Esophagus (tissue), 2 donors: Measurements from ENCODE around the gene DOCK8. TPM values are rescaled to one million over a fixed set of nuclear protein-coding genes. Genes with fewer than 3 reads are reported as not detected.

Experiments used
- H3K27ac ChIP-seq, 2 donors: one replicate each; pipeline ENCODE4 v1.5.1; 2013; ENCODE audit warnings: low read depth in 2 of 2, mild to moderate bottlenecking in 2 of 2, inconsistent platforms in 1 of 2, low read length in 1 of 2, moderate library complexity in 1 of 2
- H3K27me3 ChIP-seq, 2 donors: one replicate each; pipeline ENCODE4 v1.6.1; 2013; ENCODE audit warnings: low read length in 2 of 2, control low read depth in 1 of 2, mild to moderate bottlenecking in 1 of 2; ENCODE audit not compliant: insufficient read depth in 2 of 2, control insufficient read depth in 1 of 2
- H3K36me3 ChIP-seq, 2 donors: one replicate each; pipeline ENCODE4 v1.6.1; 2013; ENCODE audit warnings: low read length in 1 of 2; ENCODE audit not compliant: control insufficient read depth in 2 of 2, insufficient read depth in 2 of 2
- H3K4me1 ChIP-seq, 2 donors: one replicate each; pipeline ENCODE4 v1.6.1; 2013; ENCODE audit warnings: low read length in 1 of 2; ENCODE audit not compliant: control insufficient read depth in 2 of 2, insufficient read depth in 2 of 2
- H3K4me3 ChIP-seq, 2 donors: one replicate each; pipeline ENCODE4 v1.5.1; 2013; ENCODE audit warnings: low read length in 2 of 2, mild to moderate bottlenecking in 2 of 2, low read depth in 1 of 2, moderate library complexity in 1 of 2
- H3K9me3 ChIP-seq, 2 donors: one replicate each; pipeline ENCODE4 v1.6.1; 2013; ENCODE audit warnings: mild to moderate bottlenecking in 2 of 2, low read depth in 1 of 2, low read length in 1 of 2, moderate library complexity in 1 of 2; ENCODE audit not compliant: control insufficient read depth in 2 of 2, insufficient read depth in 1 of 2
- WGBS, 2 donors: extraction: QIAGEN DNeasy Blood & Tissue Kit; methylation state at CpG; one replicate each; pipeline ENCODE4 v1.1.7; 2013; 5-methylcytosine and 5-hydroxymethylcytosine counted together
- polyA plus RNA-seq, 2 donors: library from polyadenylated mRNA; stranded (reverse); fragments of 200-250 nt; gene quantifications; one replicate each; pipeline ENCODE4 v1.2.3, GENCODE V29; 2013
- donor health status: healthy with polysubstance abuse.
- donor health status: Bipolar disorder and iron deficiency.

Gene DOCK8
- polyA plus RNA-seq, 2 donors: 3.6 to 5.1 TPM

DNA sequence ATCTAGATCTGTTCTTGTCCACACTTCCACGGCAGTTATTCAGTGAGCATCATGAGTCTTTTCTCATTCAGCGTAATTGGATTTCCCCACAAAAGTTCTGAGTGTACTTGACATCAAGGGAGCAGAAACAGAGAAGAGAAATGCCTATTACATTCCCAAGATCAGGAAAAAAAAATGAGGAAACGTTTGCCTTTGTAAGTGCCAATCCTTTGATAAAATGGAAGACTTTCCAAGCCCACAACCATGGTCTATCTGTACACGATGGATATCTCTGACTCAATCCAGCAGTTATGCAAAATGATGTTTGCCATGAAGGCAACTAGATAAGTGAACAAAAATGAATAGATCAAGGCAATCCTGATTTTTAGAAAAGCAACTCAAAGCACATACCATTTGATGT is 235.9 kb downstream of the DOCK8 start:
- Histone ChIP-seq H3K4me3 (no peak overlapping the region), H3K27ac (no peak overlapping the region), H3K9me3 (no peaks in the 10 kb centered on the region), H3K4me1 (peaks cover 0 to 3% of the 10 kb centered on the region in 2 donors), H3K27me3 (no peaks in the 10 kb centered on the region), H3K36me3 (peaks cover 3 to 4% of the 10 kb centered on the region in 2 donors)
- WGBS, 2 donors: 78 to 84% methylated on average over 4 of the region's 4 CpGs

DNA sequence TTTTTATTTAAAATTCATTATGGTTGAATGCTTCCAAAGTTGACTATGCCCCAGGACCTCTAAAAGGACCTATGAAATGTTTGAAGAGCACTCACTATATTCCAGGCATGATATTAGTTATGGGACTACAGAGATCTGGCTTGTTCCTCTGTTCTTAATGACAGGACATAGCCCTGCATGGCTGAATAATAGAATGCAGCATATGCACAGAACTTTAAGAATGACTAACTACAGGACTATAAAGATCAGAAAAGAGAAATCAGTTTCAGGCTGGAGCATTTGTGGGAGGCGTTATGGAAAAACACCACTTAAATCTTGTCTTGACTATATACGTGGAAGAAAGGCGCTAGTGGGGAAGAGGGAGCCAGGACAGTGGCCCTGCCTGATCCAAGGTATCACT is 239.2 kb downstream of the DOCK8 start:
- H3K4me3 ChIP-seq: no peak overlapping the region
- peaks cover 0 to 1% of the 10 kb centered on the region in 2 donors for H3K36me3 ChIP-seq
- H3K4me1 ChIP-seq: no peaks in the 10 kb centered on the region
- no peaks in the 10 kb centered on the region for H3K27me3 ChIP-seq
- no peaks in the 10 kb centered on the region for H3K9me3 ChIP-seq
- no peak overlapping the region for H3K27ac ChIP-seq
- 90 to 92% methylated on average over 3 of the region's 3 CpGs for WGBS, 2 donors

DNA sequence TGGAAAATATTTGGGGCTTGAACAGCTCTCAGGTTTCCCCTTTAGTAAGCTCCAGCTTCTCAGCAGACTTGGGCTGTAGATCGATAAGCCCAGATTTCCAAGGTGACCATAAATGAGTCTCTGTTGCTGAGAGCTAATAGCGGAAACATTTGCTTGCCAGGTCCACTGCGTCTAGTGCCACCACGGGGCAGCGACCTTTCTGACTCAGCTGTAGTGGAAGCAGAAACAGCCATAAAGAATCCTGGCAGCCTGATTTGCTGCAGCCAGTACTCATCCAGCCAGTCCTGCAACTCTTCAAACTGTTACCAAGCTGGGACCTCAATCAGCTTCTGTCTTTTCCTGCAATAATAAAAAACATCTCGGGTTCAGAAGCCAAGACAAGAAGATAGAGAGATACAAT is 241.7 kb downstream of the DOCK8 start:
- peaks cover 0 to 1% of the 10 kb centered on the region in 2 donors for H3K36me3 ChIP-seq
- 61 to 70% methylated on average over 6 of the region's 6 CpGs for WGBS, 2 donors

DNA sequence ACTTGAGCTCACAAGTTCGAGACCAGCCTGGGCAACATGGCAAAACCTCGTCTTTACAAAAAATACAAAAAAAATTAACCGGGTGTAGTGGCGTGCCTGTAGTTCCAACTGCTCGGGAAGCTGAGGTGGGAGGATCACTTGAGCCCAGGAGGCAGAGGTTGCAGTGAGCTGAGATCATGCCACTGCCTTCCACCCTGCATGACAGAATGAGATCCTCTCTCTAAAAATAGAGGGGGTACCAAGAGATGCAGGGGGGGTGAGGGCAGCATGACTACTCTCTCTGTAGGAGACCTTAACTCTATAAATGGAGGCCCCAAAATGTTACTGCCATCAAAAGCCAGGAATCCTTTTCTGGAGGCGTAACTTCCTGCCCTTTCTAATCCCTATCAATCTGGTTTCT is 243.9 kb downstream of the DOCK8 start:
- H3K4me1 ChIP-seq: no peaks in the 10 kb centered on the region
- H3K4me3 ChIP-seq: no peak overlapping the region
- no peak overlapping the region for H3K27ac ChIP-seq
- H3K36me3 ChIP-seq: no peaks in the 10 kb centered on the region
- no peaks in the 10 kb centered on the region for H3K27me3 ChIP-seq
- 90 to 92% methylated on average over 6 of the region's 6 CpGs for WGBS, 2 donors
- no peaks in the 10 kb centered on the region for H3K9me3 ChIP-seq

More for the DNA sequence above, 241.7 kb downstream of the DOCK8 start:
- Histone ChIP-seq H3K4me3 (no peak overlapping the region), H3K27ac (no peak overlapping the region), H3K9me3 (no peaks in the 10 kb centered on the region), H3K27me3 (no peaks in the 10 kb centered on the region), H3K4me1 (no peaks in the 10 kb centered on the region)

DNA sequence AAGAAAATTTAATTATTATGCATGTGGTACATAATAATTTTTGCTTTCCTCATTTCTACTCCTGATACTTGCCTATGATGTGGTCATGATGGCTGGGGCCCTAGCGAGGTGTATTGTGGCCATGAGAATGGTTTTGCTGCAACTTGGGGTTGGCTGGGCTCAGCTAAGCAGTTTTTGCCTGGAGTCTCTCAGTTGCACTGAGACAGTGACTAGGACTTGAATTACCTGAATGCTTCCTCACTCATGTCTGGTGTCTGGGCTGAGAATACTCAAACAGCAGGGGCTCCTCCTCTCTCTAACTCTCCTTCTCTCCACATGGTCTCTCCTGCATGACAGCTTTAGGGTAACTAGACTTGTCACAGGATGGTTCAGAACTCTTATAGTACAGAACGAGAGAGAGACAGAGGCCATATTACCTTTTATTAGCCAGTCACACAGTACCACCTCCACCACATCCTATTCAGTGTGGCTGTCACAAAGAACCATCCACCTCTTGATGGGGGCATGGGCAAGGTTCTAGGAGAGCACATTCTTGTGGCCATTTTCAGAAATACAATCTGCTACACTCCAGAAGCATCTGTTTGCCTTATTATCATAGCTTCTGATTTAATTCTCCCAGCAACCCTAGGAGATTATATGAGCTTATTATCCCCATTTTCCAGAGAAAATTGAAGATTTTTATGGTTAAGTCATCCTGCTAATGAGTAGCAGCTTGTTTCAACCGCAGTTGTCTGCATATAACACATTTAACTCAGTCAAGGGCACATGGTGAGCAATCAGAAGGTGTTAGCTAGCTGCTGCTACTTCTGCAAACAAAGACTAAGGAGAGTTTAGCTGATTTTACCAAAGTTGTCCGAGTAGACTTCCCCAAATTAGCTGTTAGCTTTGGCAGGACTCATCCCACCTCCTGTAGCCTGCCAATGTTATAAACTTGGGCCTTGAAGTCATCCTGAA is 245.1 kb downstream of the DOCK8 start:
- no peak overlapping the region for H3K27ac ChIP-seq
- H3K4me1 ChIP-seq: no peaks in the 10 kb centered on the region
- H3K4me3 ChIP-seq: no peak overlapping the region
- H3K36me3 ChIP-seq: peaks cover 0 to 5% of the 10 kb centered on the region in 2 donors
- 68 to 77% methylated on average over 4 of the region's 4 CpGs for whole genome bisulfite sequencing, 2 donors
- no peaks in the 10 kb centered on the region for H3K9me3 ChIP-seq
- no peaks in the 10 kb centered on the region for H3K27me3 ChIP-seq

DNA sequence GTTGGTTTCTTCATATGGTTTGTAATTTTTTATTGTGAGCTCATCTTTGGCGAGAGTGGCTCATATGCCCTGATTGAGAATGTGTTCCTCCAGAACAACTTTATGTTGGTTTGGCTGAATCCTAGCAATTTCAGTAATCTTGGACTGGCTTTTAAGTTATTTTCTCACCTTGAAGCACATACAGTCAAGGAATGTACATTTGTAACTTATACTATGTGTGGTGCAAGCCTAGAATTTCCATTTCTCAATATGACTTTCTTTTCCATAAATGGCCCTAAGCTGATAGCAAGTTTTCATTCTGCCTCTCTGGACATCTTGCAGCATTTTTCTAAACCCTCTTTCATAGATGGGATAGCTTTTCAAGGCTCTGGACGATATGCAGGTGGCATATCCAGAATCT is 247.5 kb downstream of the DOCK8 start:
- Histone ChIP-seq H3K27ac (no peak overlapping the region), H3K4me1 (no peaks in the 10 kb centered on the region), H3K4me3 (no peak overlapping the region), H3K36me3 (peaks cover 0 to 5% of the 10 kb centered on the region in 2 donors), H3K9me3 (no peaks in the 10 kb centered on the region), H3K27me3 (no peaks in the 10 kb centered on the region)
- WGBS, 2 donors: 94% methylated on average over 2 of the region's 2 CpGs

DNA sequence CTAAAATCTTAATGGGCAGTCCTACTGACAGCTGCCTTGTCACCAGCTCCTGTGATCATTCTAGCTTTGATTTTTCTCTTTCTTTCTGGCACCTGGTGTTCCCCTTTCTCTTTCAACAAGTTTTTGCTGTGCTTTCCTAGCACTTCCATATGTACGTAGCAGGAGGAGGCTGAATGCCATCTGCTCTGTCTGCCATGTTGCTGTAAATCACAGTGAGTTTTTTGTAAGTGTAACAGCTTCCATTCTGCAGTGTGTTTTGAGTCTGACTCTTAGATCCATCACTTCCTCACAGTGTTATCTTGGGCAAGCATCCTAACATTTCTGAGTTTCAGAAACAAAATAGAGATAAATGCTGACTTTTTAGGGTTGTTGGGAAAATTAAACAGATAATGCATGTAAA is 247.9 kb downstream of the DOCK8 start:
- Histone ChIP-seq H3K36me3 (peaks cover 0 to 5% of the 10 kb centered on the region in 2 donors), H3K4me1 (no peaks in the 10 kb centered on the region), H3K4me3 (no peak overlapping the region), H3K27me3 (no peaks in the 10 kb centered on the region), H3K27ac (no peak overlapping the region), H3K9me3 (no peaks in the 10 kb centered on the region)
- WGBS, 2 donors: 90 to 96% methylated on average over 1 of the region's 1 CpG

DNA sequence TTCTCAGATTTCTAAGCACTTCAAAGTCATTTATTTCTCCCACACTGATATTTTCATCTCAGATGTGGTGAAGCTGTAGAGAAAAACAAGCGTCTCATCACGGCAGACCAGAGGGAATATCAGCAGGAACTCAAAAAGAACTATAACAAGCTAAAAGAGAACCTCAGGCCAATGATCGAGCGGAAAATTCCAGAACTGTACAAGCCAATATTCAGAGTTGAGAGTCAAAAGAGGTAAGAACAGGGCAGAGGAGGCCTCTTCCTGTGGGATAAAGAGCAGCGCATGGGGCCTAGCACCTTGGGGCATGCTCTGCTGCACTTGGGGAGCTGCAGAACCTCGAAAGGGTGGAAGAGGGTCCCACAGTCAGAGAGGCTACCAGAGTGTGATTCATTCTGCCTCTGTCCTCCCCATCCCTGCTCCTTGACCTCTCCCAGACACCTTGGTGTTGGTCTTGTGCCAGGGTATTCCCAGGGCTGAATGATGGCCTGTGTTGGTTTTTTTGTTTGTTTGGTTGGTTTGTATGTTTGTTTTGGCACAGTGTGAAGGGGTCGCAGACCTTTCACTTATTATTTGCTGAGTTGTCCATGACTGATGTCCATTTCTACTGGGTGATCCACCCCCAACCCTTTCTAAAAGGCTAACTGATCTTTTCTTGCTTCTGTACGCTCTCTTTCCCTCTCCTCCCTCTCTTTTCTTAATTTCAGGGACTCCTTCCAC is 248.9 kb downstream of the DOCK8 start:
- H3K27me3 ChIP-seq: no peaks in the 10 kb centered on the region
- 90 to 94% methylated on average over 8 of the region's 8 CpGs for WGBS, 2 donors
- H3K36me3 ChIP-seq: peaks cover 0 to 5% of the 10 kb centered on the region in 2 donors
- no peak overlapping the region for H3K27ac ChIP-seq
- no peaks in the 10 kb centered on the region for H3K9me3 ChIP-seq
- H3K4me3 ChIP-seq: no peak overlapping the region
- no peaks in the 10 kb centered on the region for H3K4me1 ChIP-seq

DNA sequence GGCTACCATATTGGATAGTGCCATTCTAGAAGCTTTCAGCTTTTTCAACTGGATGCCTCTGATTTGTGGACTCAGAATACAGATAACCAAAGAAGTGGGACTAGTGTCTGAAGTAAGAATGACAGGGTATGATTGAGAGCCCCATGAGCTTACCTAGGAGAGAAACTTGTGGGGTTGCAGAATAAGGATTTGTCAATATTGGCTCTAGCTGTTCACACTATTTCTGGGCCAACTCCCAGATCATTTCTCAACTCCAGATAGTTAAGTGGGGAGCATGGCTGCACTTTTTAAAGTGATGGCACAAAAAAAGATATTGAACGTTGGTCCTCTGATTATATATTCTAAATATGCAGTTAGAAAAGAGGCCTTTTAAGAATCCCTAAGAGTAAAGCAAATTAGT is 252.1 kb downstream of the DOCK8 start:
- peaks cover 5 to 13% of the 10 kb centered on the region in 2 donors for H3K4me1 ChIP-seq
- no peaks in the 10 kb centered on the region for H3K9me3 ChIP-seq
- 74 to 82% methylated on average over 1 of the region's 1 CpG for WGBS, 2 donors
- H3K4me3 ChIP-seq: no peak overlapping the region
- H3K27me3 ChIP-seq: no peaks in the 10 kb centered on the region
- peaks cover 0 to 5% of the 10 kb centered on the region in 2 donors for H3K36me3 ChIP-seq
- no peak overlapping the region for H3K27ac ChIP-seq
